RWPE2 (cell line): ENCODE measurements around the gene DOCK9.

Source experiments
- ATAC-seq: fragments of 200-7000 bp; cut with Tn5 transposase; 3 replicates; pipeline ENCODE4 v1.9.1; 2021; ENCODE audit warnings: low read depth
- DNase-seq: peaks from one replicate; pipeline ENCODE4 v3.0.0-alpha.2; 2020; ENCODE audit warnings: low spot score
- H3K27ac ChIP-seq: fragments of 450-650 bp; 2 replicates; pipeline ENCODE4 v1.5.1; 2017; ENCODE audit warnings: mild to moderate bottlenecking; ENCODE audit not compliant: poor library complexity, severe bottlenecking
- H3K27me3 ChIP-seq: fragments of 250-450 bp; sonication (Bioruptor Pico); 2 replicates; pipeline ENCODE4 v1.5.1; 2021; ENCODE audit warnings: mild to moderate bottlenecking, moderate library complexity; ENCODE audit not compliant: insufficient read depth, poor library complexity, severe bottlenecking
- H3K36me3 ChIP-seq: fragments of 250-450 bp; sonication (Bioruptor Pico); 2 replicates; pipeline ENCODE4 v1.5.1; 2020; ENCODE audit warnings: low read depth, mild to moderate bottlenecking, moderate library complexity
- H3K4me1 ChIP-seq: fragments of 250-450 bp; sonication (Bioruptor Pico); 2 replicates; pipeline ENCODE4 v1.5.1; 2021; ENCODE audit warnings: mild to moderate bottlenecking, moderate library complexity; ENCODE audit not compliant: insufficient read depth, poor library complexity, severe bottlenecking
- H3K4me3 ChIP-seq: fragments of 250-450 bp; sonication (Bioruptor Pico); 2 replicates; pipeline ENCODE4 v1.5.1; 2021; ENCODE audit warnings: mild to moderate bottlenecking, moderate library complexity; ENCODE audit not compliant: severe bottlenecking
- H3K9me3 ChIP-seq: fragments of 250-450 bp; sonication (Bioruptor Pico); 2 replicates; pipeline ENCODE4 v1.5.1; 2021; ENCODE audit warnings: mild to moderate bottlenecking, moderate library complexity; ENCODE audit not compliant: severe bottlenecking
- TF ChIP-seq, protein P1 (sequence below): fragments of 450-650 bp; IDR thresholded peaks from one replicate; pipeline ENCODE4 v1.5.1; 2017; ENCODE audit warnings: mild to moderate bottlenecking, moderate library complexity; ENCODE audit not compliant: poor library complexity, severe bottlenecking

Gene DOCK9

DNA sequence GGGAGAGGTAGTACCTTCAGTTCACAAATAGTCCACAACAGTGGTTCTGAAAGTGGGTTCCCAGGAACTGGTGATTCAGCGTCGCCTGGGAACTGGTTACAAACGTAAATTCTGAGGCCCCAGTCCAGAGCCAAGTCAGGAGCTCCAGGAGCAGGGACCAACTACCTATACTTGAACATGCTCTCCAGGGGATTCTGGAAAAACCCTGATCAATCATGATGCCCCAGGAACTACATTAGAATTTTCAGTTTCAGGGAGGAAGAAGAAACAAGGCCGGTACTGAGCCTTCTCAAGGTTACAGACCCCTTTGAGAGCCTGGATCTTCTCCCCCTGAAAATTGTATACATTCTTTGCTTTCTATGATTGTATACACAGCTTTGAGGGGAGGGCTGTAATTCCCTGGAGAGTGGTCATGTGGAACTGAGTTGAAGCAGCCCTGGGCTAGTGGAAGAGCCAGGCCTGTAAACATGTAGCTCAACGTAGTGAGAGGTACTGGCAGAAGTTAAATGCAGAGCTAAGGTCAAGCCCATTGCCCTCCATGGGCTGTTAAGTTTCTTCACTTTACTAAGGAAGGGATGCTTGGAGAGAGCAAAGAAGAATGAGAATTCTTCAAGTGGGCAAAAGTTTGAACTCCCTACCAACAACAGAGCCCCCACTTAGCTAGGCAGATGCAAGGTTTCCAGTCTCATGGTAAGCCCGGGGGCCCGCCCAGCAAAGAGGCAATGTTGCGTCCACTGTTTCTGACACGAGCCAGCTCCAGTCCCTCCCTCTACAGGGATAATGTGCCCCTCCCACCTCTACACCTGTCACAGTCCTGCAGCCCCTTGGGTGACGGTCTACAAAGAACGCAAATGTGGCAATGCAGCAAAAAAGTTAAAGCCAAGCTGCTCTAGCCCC, 17.0 kb downstream of the DOCK9 start:
- Histone ChIP-seq H3K9me3 (no peaks in the 10 kb centered on the region), H3K27me3 (no peaks in the 10 kb centered on the region), H3K4me1 (peaks cover 8% of the 10 kb centered on the region), H3K36me3 (0 out of 2 replicates have a peak, but pooled peaks cover 3% of the 10 kb centered on the region), H3K4me3 (no peak overlapping the region), H3K27ac (no peak overlapping the region)
- ATAC-seq = no peak
- TF ChIP-seq, protein P1, sequence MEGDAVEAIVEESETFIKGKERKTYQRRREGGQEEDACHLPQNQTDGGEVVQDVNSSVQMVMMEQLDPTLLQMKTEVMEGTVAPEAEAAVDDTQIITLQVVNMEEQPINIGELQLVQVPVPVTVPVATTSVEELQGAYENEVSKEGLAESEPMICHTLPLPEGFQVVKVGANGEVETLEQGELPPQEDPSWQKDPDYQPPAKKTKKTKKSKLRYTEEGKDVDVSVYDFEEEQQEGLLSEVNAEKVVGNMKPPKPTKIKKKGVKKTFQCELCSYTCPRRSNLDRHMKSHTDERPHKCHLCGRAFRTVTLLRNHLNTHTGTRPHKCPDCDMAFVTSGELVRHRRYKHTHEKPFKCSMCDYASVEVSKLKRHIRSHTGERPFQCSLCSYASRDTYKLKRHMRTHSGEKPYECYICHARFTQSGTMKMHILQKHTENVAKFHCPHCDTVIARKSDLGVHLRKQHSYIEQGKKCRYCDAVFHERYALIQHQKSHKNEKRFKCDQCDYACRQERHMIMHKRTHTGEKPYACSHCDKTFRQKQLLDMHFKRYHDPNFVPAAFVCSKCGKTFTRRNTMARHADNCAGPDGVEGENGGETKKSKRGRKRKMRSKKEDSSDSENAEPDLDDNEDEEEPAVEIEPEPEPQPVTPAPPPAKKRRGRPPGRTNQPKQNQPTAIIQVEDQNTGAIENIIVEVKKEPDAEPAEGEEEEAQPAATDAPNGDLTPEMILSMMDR = no peak
- DNase-seq = no peak

DNA sequence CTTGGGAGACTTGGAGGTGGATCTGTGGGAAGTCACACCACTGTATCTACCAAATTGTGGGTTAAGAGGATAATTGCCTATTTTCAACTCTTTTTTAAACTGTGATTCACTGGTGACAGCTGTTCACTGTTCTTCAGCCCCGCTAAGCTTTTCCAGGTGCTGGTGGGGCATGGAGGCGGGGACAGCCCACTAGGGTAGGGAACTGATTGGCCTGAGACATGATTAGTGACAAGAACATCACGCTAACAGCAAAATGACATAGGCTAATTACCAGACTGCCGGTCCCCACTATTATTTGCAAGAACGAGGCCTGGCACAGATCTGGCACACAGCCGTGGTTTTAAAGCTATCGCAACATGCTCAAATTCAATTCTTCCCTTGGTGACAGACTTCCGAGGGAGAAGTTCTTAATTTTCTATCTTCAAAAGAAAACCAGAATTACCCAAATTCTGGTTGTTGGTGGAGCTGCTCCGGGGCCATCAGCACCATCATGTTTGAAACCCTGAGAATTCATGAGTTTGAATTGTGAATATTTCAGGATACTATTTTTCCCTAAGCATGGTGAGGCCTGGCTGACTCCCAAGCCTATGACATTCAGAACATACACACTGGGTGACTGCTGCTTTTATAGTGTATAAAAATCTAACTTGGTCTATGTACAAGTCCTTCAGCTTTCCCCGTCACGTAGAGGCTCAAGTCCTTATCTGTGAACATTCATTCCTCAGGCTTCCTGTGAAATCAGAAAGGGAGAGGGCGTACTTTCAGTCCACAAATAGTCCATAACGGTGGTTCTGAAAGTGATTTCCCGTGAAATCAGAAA, 17.9 kb downstream of the DOCK9 start:
- TF ChIP-seq, protein P1 = no peak
- H3K36me3 ChIP-seq = 0 out of 2 replicates have a peak, but pooled peaks cover 3% of the 10 kb centered on the region
- peaks cover 8% of the 10 kb centered on the region for H3K4me1 ChIP-seq
- no peaks in the 10 kb centered on the region for H3K27me3 ChIP-seq
- DNase-seq (no peak), ATAC-seq (no peak)
- no peaks in the 10 kb centered on the region for H3K9me3 ChIP-seq
- no peak overlapping the region for H3K4me3 ChIP-seq
- H3K27ac ChIP-seq = no peak overlapping the region

DNA sequence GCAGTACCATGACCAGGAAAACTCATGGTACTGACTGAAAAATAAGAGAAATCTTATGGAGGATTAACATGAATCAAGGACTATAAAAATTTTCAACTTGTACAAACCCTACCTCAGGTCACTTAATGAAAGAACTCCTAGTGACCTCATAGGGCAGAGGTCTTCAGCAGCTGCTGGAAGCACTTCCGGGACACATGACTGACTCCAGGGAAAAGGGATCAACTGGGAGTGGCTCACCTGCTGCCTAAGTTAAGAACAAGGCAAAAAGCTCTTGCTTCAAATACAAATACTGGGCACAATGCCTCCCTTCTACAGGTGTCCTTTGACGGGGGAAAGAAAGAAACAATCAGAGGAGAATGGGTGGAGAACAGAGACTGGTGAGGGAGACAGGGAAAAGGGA, 18.6 kb downstream of the DOCK9 start:
- TF ChIP-seq, protein P1 = no peak
- H3K27me3 ChIP-seq = no peaks in the 10 kb centered on the region
- no peaks in the 10 kb centered on the region for H3K9me3 ChIP-seq
- H3K36me3 ChIP-seq = 0 out of 2 replicates have a peak, but pooled peaks cover 3% of the 10 kb centered on the region
- ATAC-seq (no peak), DNase-seq (no peak)
- H3K27ac ChIP-seq = no peak overlapping the region
- peaks cover 8% of the 10 kb centered on the region for H3K4me1 ChIP-seq
- no peak overlapping the region for H3K4me3 ChIP-seq

DNA sequence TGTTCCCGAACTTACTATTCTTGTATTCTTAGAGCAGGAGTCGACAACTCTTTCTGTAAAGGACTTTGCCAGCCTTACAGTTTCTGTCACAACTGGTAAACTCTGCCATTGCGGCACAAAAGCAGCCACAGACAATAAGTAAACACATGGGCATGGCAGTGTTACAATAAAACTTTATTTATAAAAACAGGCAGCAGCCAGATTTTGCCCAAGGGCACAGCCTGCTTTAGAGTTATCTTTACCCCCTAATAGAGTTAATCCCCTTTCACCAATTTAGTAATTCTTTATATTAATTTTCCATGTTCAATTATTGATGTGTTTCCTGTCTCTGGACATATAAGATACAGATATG, 19.4 kb downstream of the DOCK9 start:
- ATAC-seq (no peak), DNase-seq (no peak)
- H3K27me3 ChIP-seq = no peaks in the 10 kb centered on the region
- H3K27ac ChIP-seq = no peak overlapping the region
- no peaks in the 10 kb centered on the region for H3K9me3 ChIP-seq
- no peak overlapping the region for H3K4me3 ChIP-seq
- 0 out of 2 replicates have a peak, but pooled peaks cover 3% of the 10 kb centered on the region for H3K36me3 ChIP-seq
- H3K4me1 ChIP-seq = peaks cover 8% of the 10 kb centered on the region
- TF ChIP-seq, protein P1 = no peak
